GM19324 (cell line): ENCODE data around the gene COL1A1.

Experiments
- ATAC-seq: cut with Tn5 transposase; IDR thresholded peaks from one replicate; pipeline ENCODE4 v1.9.1; 2021; ENCODE audit warnings: mild to moderate bottlenecking, moderate library complexity; ENCODE audit not compliant: unreplicated experiment, low FRiP score

Gene COL1A1

GRCh38 chr17:50203086-50203485, 1.7 kb upstream of the COL1A1 start:
- no peak for ATAC-seq

DNA sequence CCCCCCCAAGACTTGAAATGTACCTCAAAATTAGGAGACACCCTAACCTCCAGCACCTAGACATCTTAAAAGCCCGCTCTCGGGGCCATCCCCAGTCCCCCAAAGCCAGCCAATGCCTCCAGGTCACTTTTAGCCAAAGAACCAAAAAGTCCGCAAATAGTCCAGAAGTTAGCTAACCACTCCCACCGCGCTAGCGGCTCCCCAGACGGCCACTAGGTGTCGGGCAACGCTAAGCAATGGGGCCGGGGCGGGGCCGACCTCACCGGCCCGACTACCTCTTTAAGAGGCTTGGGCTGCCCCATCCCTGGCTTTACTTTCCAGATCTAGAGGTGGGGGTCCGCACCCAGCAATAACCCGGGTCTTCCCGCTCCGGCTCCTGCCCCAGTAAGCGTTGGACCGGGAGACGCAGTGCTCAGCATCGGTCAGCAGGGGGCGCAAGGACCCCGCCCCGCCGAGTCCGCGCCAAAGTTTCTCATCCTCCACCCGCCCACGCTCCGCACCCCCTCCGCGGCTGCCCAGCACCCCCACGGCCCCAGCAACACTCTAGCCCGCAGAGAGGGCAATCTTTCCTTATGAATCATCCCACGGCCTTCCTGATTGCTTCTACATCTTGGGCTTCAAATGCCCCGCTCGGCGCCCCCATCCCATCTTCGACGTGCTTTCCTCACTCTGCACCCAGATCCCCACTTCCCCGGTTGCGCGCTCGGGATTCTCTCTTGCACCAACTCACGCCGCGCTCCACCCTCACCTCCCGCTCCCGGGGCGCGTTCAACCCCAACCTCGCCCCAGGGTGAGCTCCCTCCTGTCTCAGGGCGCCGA, 765 bp downstream of the COL1A1 start:
- ATAC-seq: peak; percentile 66

GRCh38 chr17:50199803-50200456, 1.5 kb downstream of the COL1A1 start:
- ATAC-seq: no peak

- ATAC-seq: no peak
Observed at GRCh38 chr17:50199211-50199802, 2.1 kb downstream of the COL1A1 start.

- no peak for ATAC-seq
Observed at GRCh38 chr17:50198026-50198669, 3.3 kb downstream of the COL1A1 start.

GRCh38 chr17:50196826-50197225, 4.6 kb downstream of the COL1A1 start:
- no peak for ATAC-seq

DNA sequence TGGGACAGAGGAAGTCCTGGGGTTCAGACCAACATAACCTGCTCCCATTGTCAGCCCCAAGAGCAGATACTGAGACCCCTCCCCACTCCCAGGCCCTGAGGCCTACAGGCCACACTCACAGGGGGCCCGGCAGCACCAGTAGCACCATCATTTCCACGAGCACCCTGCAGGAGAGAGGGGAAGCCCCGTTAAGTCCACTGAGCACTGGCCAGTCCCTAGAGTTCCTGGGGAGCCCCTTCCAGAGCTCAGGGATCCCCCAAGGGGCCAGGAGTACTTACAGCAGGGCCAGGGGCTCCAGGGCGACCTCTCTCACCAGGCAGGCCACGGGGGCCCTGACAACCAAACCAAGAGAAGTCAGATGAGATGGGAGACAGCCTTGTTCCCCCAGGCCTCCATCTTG, 5.4 kb downstream of the COL1A1 start:
- no peak for ATAC-seq

DNA sequence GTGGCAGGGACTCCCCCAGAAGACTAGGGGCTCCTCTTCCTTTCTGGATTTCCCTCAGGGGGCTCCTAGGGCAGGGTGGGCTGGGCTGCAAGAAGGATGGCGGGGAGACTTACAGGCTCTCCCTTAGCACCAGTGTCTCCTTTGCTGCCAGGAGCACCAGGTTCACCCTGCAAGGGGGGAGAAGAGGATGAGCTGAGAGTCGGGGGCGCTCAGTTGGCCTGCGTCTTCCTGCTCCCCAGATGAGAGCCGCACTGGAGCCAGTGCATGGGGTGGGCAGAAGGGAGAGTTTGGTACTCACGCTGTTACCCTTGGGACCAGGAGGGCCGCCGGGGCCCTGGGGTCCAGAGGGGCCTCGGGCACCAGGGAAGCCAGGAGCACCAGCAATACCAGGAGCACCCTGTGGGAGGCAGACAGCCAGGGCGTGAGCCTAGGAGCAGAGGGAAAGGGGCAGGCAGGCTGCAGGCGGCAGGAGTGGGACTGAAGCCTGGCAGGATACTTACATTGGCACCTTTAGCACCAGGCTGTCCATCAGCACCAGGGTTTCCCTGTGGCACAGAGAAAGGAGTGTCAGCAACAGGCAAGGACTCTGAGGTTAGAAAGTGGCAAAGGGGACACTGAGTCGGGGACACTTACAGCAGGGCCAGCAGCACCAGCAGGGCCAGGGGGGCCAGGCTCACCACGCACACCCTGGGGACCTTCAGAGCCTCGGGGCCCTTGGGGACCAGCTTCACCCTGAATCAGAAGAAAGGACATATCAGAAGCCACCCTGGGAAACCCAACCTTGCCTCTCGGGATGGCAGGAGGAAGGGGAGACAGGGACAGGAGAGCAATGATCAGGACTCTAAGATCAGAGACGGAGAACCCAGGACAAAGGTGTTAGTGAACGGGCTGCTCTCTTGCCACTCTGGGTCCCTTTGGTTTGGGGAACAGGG, 6.2 kb downstream of the COL1A1 start:
- ATAC-seq: no peak

GRCh38 chr17:50194140-50194933, 7.1 kb downstream of the COL1A1 start:
- no peak for ATAC-seq

DNA sequence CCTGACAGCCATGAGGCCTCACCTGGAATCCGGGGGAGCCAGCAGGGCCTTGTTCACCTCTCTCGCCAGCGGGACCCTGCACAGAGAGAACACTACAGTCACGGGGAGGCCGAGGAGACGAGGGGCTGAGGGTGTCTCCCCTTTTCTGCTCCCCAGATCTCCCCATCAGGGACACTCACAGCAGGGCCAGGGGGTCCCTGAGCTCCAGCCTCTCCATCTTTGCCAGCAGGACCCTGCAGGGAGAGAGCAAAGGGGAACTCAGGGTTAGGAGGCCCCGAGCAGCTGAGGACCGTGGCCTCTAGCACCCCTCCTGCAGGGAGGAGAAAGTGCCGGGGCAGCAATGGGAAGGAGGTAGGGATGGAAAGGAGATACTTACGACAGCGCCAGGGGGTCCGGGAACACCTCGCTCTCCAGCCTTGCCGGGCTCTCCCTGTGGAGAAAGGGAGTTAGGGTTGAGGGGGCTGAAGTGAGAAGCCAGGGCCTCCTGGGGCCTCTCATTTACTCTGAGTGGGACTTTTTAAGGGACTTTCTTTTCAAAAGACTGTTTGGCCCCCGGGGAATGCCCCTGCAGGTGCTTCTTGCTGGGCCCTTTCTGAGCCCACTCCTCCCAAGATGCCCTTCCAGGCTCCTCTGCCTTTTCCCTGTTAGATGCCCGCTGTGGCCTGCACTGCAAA, 8.7 kb downstream of the COL1A1 start:
- no peak for ATAC-seq

DNA sequence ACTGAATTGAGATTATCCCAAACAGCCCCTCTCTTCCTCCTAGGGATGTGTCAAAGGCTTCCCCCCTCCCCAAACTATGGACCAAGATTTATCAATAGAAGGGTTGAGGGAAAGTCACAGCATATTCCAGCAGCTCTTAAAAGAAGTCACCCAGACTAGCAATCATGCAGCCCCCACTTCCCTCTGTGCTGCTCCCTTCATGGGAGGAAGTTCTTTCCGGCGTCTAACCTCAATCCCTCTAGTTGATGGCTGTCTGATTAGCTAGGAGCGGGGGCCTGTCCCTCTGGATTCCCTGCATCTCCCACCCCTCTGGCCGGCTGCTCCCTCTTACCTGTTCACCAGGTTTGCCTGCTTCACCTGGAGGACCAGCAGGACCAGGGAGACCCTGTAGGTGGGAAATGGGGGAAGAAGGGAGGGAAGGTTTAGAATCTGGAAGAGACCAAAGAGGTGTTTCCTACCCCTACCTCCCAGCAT, 9.2 kb downstream of the COL1A1 start:
- ATAC-seq: no peak

DNA sequence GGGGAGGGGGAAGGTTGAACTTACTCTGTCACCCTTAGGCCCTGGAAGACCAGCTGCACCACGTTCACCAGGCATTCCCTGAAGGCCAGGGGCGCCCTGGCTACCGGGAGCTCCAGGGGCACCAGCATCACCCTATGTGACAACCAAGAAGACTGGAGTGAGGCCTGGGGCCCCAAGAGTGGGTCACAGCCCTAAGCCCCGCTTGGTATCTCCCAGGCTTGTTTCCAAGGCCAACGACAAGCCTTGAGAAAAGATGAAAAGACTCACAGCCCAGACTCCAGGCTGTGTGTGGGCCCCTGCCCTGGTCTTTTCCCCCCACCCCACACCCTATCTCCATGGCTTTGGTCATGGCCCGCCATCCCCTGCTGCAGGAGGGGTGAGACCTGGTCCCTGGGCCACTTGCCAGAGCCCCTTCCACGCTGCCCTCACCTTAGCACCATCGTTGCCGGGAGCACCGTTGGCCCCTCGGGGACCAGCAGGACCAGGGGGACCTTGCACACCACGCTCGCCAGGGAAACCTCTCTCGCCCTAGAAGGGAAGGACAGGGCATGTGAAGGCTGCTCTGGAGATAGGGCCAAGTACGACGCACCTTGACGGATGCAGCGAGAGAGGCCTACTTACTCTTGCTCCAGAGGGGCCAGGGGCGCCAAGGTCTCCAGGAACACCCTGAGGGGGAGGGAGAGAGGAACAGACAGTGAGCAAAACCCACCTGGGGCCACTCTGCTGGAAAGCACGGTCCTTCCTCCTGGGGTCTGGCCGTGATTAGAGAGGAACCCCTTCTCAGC, 9.9 kb downstream of the COL1A1 start:
- ATAC-seq: no peak

DNA sequence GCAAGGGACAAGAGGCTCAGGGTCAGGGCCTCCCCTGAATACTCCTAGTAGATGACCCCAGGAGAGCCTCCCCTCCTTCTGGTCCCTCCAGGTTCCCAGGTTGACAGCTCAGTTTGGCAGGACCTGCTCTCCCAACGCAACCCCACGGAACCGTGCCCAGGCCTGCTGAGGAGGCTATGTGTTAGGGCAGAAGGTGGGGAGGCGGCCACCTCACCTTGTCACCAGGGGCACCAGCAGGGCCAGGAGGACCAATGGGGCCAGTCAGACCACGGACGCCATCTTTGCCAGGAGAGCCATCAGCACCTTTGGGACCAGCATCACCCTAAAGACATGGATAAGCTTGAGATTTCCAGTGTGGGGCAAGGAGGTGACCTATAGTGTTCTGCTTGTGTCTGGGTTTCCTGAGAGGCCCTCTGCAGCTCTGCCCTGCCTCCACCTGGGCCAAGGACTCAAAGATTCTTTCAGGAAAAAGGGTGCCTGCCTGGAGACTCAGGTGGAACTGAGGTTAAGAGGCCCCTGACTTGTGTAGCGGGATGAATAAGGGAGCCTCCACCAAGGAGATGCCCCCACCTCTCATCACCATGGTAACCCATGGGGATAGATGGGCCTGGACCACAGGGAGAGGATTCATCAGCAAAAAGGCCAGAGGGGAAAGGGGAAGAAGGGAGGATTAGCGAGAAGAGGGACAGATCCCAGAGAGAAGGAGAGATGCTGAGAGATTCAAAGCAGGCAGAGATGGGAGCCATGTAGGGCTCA, 10.7 kb downstream of the COL1A1 start:
- no peak for ATAC-seq

DNA sequence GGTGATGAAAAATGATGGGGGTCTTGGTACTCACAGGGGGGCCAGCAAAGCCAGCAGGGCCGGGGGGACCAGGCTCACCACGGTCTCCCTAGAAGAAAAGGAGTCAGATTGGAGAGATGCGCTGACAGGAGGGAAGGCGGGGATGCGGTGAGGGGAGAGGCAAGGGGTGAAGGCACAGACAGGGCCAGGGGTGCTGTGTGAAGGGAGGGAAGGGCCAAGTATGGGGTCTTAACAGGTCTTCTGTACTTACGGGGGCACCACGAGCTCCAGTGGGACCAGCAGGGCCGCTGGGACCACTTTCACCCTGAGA, 11.2 kb downstream of the COL1A1 start:
- ATAC-seq: no peak

DNA sequence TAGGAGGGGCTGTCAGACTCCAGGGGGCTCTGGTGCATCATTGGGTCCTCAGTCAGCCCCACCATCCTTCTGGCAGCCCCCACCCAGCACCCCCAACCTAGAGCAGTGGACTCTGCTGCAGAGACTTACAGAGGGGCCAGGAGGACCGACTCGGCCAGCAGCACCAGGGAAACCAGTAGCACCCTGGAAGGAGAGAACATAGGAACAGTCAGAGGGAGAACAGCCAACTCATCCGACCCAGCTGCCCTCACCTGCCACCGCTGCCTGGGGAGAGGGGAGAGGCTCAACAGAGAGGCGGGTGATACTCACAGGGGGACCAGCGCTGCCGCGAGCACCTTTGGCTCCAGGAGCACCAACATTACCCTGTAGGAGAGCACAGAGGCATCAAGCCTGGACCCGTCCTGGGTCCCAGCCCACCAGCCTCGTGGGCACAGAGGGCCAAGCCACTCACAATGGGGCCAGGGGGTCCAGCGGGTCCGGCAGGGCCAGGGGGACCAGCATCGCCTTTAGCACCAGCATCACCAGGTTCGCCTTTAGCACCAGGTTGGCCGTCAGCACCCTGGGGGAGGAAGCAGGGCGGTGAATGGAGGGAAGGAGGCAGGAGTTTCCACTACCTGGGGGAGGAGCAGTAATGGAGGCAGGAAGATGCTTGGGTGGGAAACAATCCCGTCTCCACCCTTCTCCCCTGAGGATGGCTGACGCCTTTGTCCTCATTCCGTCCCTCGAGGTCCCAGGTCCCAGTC, 11.7 kb downstream of the COL1A1 start:
- ATAC-seq: no peak

GRCh38 chr17:50188921-50189549, 12.4 kb downstream of the COL1A1 start:
- ATAC-seq: no peak
